ENCODE data around the gene ADGRB2.
A peak's percentile ranks its signal among the peaks of the same experiment; 100 is the strongest.

Gene ADGRB2

DNA sequence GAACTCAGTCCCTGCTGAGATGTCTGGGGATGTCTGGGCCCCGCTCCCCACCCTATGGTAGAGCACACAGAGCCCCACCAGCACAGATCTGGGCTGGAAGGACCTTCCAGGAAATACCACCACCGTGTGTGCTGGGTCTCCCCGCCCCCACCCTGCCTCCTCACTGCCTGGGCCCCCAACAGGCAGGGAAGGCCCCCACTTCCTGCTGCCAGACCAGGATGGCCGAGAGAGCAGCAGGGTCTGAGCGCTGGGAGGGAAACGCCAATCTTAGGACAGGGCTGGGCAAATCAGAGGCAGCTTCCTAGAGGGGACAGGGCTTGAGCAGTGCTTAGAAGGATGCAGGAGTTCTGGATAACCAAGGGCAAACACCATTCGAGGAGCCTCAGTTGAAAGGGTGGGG lies 11.9 kb downstream of the ADGRB2 start:
- Histone ChIP-seq H4K8ac (ENCODE audit: low read length) (no peak overlapping the region), H3K27me3 (ENCODE audit: control insufficient read depth in 1 of 2, insufficient read depth in 1 of 2, low read length in 2 of 2) (peaks cover 2 to 31% of the 10 kb centered on the region in 2 experiments), H3K4me2 (ENCODE audit: low read length, poor library complexity, severe bottlenecking) (no peak overlapping the region), H2AK5ac (ENCODE audit: low read length, severe bottlenecking) (no peak overlapping the region), H3K9me3 (ENCODE audit: control insufficient read depth, low read length) (no peaks in the 10 kb centered on the region), H3K14ac (ENCODE audit: low read length in 2 of 2) (peak overlapping the region in 1 of 2 experiments; percentile 68), H3K4ac (ENCODE audit: low read depth in 1 of 2, low read length in 2 of 2) (peak overlapping the region in 1 of 2 experiments; percentile 37), H3K79me1 (replicated peaks; ENCODE audit: low read length, poor library complexity, severe bottlenecking) (no peaks in the 10 kb centered on the region), H3K9ac (ENCODE audit: low read length) (no peak overlapping the region), H3K23ac (ENCODE audit: low read length in 2 of 2) (no peak overlapping the region), H2BK5ac (ENCODE audit: low read depth, low read length, poor library complexity, severe bottlenecking) (no peak overlapping the region), H2AFZ (ENCODE audit: low read depth, low read length) (no peak overlapping the region), H3K27ac (ENCODE audit: low read length, poor library complexity, severe bottlenecking) (no peak overlapping the region), H3K36me3 (ENCODE audit: control insufficient read depth in 1 of 2, insufficient read depth in 2 of 2, low read depth in 1 of 2, low read length in 2 of 2) (peaks cover 0 to 9% of the 10 kb centered on the region in 2 experiments), H3K4me1 (ENCODE audit: control insufficient read depth, insufficient read depth, low read depth, low read length) (peaks cover 35% of the 10 kb centered on the region), H2BK120ac (ENCODE audit: low read depth, low read length) (no peak overlapping the region), H3K18ac (ENCODE audit: low read depth in 1 of 2, low read length in 2 of 2) (peak overlapping the region in 1 of 2 experiments; percentile 46), H2BK12ac (ENCODE audit: low read length in 2 of 2) (peak overlapping the region in 1 of 2 experiments; percentile 42), H2BK15ac (ENCODE audit: low read depth, poor library complexity, severe bottlenecking) (no peak overlapping the region), H4K91ac (ENCODE audit: low read length) (no peak overlapping the region), H3K4me3 (ENCODE audit: insufficient read depth in 1 of 2, low read depth in 1 of 2, low read length in 2 of 2) (no peak overlapping the region)
- no peak for DNase-seq
- WGBS, result 47% methylated on average over 7 of the region's 7 CpGs

DNA sequence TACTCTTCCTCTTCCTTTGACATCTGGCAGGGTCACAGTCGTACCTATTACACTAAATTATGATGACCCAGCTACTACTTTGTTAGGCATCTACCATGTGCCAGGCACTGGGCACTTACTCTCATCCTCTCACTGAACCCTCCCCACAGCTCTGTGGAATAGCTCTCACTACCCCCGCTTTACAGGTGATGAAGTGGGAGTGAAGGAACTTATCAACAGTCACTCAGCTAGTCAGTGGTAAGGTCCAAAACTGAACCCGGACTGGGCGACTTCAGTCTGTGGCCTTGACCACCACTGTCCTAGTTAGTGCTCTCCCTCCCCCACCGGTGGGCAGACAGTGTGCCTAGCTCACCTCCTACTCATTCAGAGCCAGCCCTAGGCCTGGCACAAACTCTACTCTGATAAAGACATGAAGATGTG lies 12.3 kb downstream of the ADGRB2 start:
- no peak overlapping the region for H3K9ac ChIP-seq (ENCODE audit: low read length)
- H2BK120ac ChIP-seq (ENCODE audit: low read depth, low read length), result no peak overlapping the region
- H3K79me1 ChIP-seq (replicated peaks; ENCODE audit: low read length, poor library complexity, severe bottlenecking), result no peaks in the 10 kb centered on the region
- H3K14ac ChIP-seq (ENCODE audit: low read length in 2 of 2), result no peak overlapping the region
- H3K36me3 ChIP-seq (ENCODE audit: control insufficient read depth in 1 of 2, insufficient read depth in 2 of 2, low read depth in 1 of 2, low read length in 2 of 2), result peaks cover 0 to 9% of the 10 kb centered on the region in 2 experiments
- H3K4me1 ChIP-seq (ENCODE audit: control insufficient read depth, insufficient read depth, low read depth, low read length), result peaks cover 35% of the 10 kb centered on the region
- no peak overlapping the region for H2AK5ac ChIP-seq (ENCODE audit: low read length, severe bottlenecking)
- H3K23ac ChIP-seq (ENCODE audit: low read length in 2 of 2), result no peak overlapping the region
- H3K18ac ChIP-seq (ENCODE audit: low read depth in 1 of 2, low read length in 2 of 2), result no peak overlapping the region
- peak overlapping the region in 1 of 2 experiments; percentile 0 for H3K4ac ChIP-seq (ENCODE audit: low read depth in 1 of 2, low read length in 2 of 2)
- no peak for DNase-seq
- no peak overlapping the region for H2BK5ac ChIP-seq (ENCODE audit: low read depth, low read length, poor library complexity, severe bottlenecking)
- H3K9me3 ChIP-seq (ENCODE audit: control insufficient read depth, low read length), result no peaks in the 10 kb centered on the region
- no peak overlapping the region for H4K91ac ChIP-seq (ENCODE audit: low read length)
- peak overlapping the region; percentile 42 to 49 for H2BK12ac ChIP-seq (ENCODE audit: low read length in 2 of 2)
- H2AFZ ChIP-seq (ENCODE audit: low read depth, low read length), result no peak overlapping the region
- no peak overlapping the region for H3K27ac ChIP-seq (ENCODE audit: low read length, poor library complexity, severe bottlenecking)
- peaks cover 5 to 35% of the 10 kb centered on the region in 2 experiments for H3K27me3 ChIP-seq (ENCODE audit: control insufficient read depth in 1 of 2, insufficient read depth in 1 of 2, low read length in 2 of 2)
- WGBS, result 97% methylated on average over 4 of the region's 5 CpGs
- H4K8ac ChIP-seq (ENCODE audit: low read length), result no peak overlapping the region
- H3K4me2 ChIP-seq (ENCODE audit: low read length, poor library complexity, severe bottlenecking), result no peak overlapping the region
- no peak overlapping the region for H3K4me3 ChIP-seq (ENCODE audit: insufficient read depth in 1 of 2, low read depth in 1 of 2, low read length in 2 of 2)
- no peak overlapping the region for H2BK15ac ChIP-seq (ENCODE audit: low read depth, poor library complexity, severe bottlenecking)

DNA sequence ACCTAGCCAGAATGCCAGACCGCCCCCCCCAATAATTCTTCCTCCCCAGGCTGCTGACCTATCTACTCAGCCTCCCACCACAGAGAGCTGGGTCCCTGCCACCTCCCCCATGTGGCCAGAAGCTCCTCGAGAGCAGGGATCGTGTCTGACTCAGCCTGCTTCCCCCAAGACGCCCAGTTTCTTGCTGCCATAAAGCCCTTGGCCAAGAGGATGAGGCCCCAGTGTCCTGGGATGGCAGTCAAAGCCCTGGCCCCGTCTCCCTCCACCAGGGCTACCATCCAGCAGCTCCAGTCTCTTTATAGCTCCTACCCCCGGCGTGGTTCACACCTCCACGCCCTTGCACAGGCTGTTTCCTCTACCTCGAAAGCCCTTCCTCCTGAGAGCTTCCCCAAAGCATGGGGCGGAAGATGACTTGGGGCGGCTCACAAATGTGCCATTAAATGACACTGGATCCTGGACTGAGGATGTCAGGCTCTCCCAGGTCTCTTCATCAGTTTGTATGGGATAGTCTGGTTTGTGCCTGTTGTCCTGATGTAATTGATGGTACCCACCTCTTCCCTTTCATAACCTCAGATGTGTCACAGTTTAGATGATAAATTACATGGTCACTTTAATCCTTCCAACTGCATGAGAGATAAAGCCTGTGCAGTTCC lies 13.2 kb downstream of the ADGRB2 start:
- Histone ChIP-seq H3K9me3 (ENCODE audit: control insufficient read depth, low read length) (no peaks in the 10 kb centered on the region), H3K18ac (ENCODE audit: low read depth in 1 of 2, low read length in 2 of 2) (no peak overlapping the region), H3K23ac (ENCODE audit: low read length in 2 of 2) (no peak overlapping the region), H2AFZ (ENCODE audit: low read depth, low read length) (no peak overlapping the region), H3K36me3 (ENCODE audit: control insufficient read depth in 1 of 2, insufficient read depth in 2 of 2, low read depth in 1 of 2, low read length in 2 of 2) (peaks cover 0 to 2% of the 10 kb centered on the region in 2 experiments), H3K14ac (ENCODE audit: low read length in 2 of 2) (no peak overlapping the region), H3K79me1 (replicated peaks; ENCODE audit: low read length, poor library complexity, severe bottlenecking) (no peaks in the 10 kb centered on the region), H3K9ac (ENCODE audit: low read length) (no peak overlapping the region), H2BK15ac (ENCODE audit: low read depth, poor library complexity, severe bottlenecking) (peak overlapping the region; percentile 2), H3K27ac (ENCODE audit: low read length, poor library complexity, severe bottlenecking) (no peak overlapping the region), H2BK120ac (ENCODE audit: low read depth, low read length) (no peak overlapping the region), H2BK5ac (ENCODE audit: low read depth, low read length, poor library complexity, severe bottlenecking) (no peak overlapping the region), H3K4ac (ENCODE audit: low read depth in 1 of 2, low read length in 2 of 2) (no peak overlapping the region), H3K27me3 (ENCODE audit: control insufficient read depth in 1 of 2, insufficient read depth in 1 of 2, low read length in 2 of 2) (peaks cover 5 to 38% of the 10 kb centered on the region in 2 experiments), H2AK5ac (ENCODE audit: low read length, severe bottlenecking) (no peak overlapping the region), H2BK12ac (ENCODE audit: low read length in 2 of 2) (no peak overlapping the region), H3K4me1 (ENCODE audit: control insufficient read depth, insufficient read depth, low read depth, low read length) (peaks cover 34% of the 10 kb centered on the region), H3K4me3 (ENCODE audit: insufficient read depth in 1 of 2, low read depth in 1 of 2, low read length in 2 of 2) (no peak overlapping the region), H4K91ac (ENCODE audit: low read length) (no peak overlapping the region), H4K8ac (ENCODE audit: low read length) (no peak overlapping the region), H3K4me2 (ENCODE audit: low read length, poor library complexity, severe bottlenecking) (no peak overlapping the region)
- DNase-seq, result peak; percentile 69
- WGBS, result 50% methylated on average over 11 of the region's 11 CpGs

DNA sequence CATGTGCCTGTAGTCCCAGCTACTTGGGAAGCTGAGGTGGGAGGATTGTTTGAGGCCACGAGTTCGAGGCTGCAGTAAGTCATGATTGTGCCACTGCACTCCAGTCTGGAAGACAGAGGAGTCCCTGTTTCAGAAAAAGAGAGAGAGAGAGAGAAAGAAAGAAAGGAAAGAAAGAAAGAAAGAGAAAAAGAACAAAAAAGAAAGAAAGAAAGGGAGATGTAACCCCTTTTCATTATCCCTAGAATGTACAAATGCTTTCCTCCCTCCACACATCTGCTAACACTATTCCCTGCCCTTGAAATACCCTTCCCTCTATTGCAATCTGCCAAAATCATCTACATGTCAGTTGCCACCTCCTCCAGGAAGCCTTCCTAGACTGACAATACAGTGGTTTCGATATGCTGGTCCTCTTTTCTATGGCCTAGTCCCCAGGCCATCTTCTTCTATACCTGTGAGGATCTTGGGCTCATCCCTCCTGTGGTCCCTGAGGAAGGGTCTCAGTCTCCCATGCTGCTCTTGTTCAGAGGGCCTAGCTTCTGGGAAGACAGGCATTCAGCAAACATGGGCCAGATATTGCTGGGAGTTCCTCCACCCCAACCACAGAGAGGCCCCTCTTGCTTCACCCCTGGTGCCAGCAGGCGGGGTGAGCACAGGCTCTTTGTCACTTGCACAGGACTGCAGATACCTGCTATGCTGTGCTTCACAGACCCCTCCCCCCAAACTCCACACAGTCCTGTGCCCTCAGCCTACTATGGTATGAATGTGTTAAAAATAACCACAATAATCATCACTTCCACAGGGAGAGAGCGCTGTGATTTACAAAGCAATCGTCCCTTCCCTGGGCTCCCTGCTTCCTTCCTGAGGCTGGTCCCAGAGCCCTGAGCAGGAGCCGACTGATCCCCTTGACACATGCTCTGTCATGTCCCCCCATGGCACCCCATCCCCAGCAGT lies 14.1 kb downstream of the ADGRB2 start:
- Histone ChIP-seq H2AFZ (ENCODE audit: low read depth, low read length) (no peak overlapping the region), H3K9me3 (ENCODE audit: control insufficient read depth, low read length) (no peaks in the 10 kb centered on the region), H3K4me2 (ENCODE audit: low read length, poor library complexity, severe bottlenecking) (no peak overlapping the region), H2BK5ac (ENCODE audit: low read depth, low read length, poor library complexity, severe bottlenecking) (no peak overlapping the region), H3K23ac (ENCODE audit: low read length in 2 of 2) (no peak overlapping the region), H2BK15ac (ENCODE audit: low read depth, poor library complexity, severe bottlenecking) (no peak overlapping the region), H4K91ac (ENCODE audit: low read length) (no peak overlapping the region), H2BK120ac (ENCODE audit: low read depth, low read length) (no peak overlapping the region), H3K27me3 (ENCODE audit: control insufficient read depth in 1 of 2, insufficient read depth in 1 of 2, low read length in 2 of 2) (peaks cover 5 to 38% of the 10 kb centered on the region in 2 experiments), H3K79me1 (replicated peaks; ENCODE audit: low read length, poor library complexity, severe bottlenecking) (no peaks in the 10 kb centered on the region), H3K14ac (ENCODE audit: low read length in 2 of 2) (peak overlapping the region in 1 of 2 experiments; percentile 9), H2AK5ac (ENCODE audit: low read length, severe bottlenecking) (no peak overlapping the region), H2BK12ac (ENCODE audit: low read length in 2 of 2) (peak overlapping the region; percentile 9 to 27), H3K4me3 (ENCODE audit: insufficient read depth in 1 of 2, low read depth in 1 of 2, low read length in 2 of 2) (no peak overlapping the region), H3K27ac (ENCODE audit: low read length, poor library complexity, severe bottlenecking) (no peak overlapping the region), H3K9ac (ENCODE audit: low read length) (no peak overlapping the region), H3K36me3 (ENCODE audit: control insufficient read depth in 1 of 2, insufficient read depth in 2 of 2, low read depth in 1 of 2, low read length in 2 of 2) (no peaks in the 10 kb centered on the region), H3K4me1 (ENCODE audit: control insufficient read depth, insufficient read depth, low read depth, low read length) (peaks cover 33% of the 10 kb centered on the region), H3K4ac (ENCODE audit: low read depth in 1 of 2, low read length in 2 of 2) (no peak overlapping the region), H4K8ac (ENCODE audit: low read length) (no peak overlapping the region), H3K18ac (ENCODE audit: low read depth in 1 of 2, low read length in 2 of 2) (no peak overlapping the region)
- peak; percentile 26 for DNase-seq
- 80% methylated on average over 7 of the region's 7 CpGs for WGBS

Data from mesenchymal stem cell (in vitro differentiated cells and primary cell).